ENCODE data around the gene PLA2G4C. TPM values are rescaled to one million over a fixed set of nuclear protein-coding genes. Genes with fewer than 3 reads are reported as not detected.

PLA2G4C gene
- total and polyA plus RNA-seq, 2 experiments from 2014 or later = 1.5 to 5.5 TPM

DNA sequence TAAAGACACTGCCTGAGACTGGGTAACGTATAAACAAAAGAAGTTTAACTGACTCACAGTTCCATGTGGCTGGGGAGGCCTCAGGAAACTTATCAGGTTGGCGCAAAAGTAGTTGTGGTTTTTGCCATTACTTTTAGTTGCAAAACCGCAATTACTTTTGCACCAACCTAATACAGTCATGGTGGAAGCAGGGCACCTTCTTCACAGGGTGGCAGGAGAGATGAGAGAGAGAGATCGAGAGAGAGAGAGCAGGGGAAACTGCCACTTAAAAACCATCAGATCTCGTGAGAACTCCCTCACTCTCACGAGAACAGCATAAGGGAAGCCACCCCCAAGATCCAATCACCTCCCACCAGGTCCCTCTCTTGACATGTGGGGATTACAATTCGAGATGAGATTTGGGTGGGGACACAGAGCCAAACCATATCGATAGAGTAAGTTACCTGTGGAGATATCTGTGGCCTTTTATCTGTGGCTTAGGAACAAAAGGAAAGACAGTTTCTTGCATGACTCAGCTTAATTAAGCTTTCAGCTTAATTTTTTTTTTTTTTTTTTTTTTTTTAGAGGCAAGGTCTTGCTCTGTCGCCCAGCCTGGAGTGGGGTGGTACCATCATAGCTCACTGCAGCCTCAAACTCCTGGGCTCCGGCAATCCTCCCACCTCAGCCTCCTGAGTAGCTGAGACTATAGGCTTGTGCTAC is 59.1 kb downstream of the PLA2G4C start:
- Histone ChIP-seq H3K4me3 (no peak overlapping the region), H3K36me3 (no peaks in the 10 kb centered on the region), H3K9me3 (ENCODE audit: low read depth) (no peaks in the 10 kb centered on the region), H3K27me3 (no peaks in the 10 kb centered on the region), H3K27ac (no peak overlapping the region), H3K4me1 (ENCODE audit: low read depth) (no peaks in the 10 kb centered on the region)
- DNase-seq (ENCODE audit: low read depth in 1 of 2, low spot score in 1 of 2) = no peak
- TF ChIP-seq, protein P1, sequence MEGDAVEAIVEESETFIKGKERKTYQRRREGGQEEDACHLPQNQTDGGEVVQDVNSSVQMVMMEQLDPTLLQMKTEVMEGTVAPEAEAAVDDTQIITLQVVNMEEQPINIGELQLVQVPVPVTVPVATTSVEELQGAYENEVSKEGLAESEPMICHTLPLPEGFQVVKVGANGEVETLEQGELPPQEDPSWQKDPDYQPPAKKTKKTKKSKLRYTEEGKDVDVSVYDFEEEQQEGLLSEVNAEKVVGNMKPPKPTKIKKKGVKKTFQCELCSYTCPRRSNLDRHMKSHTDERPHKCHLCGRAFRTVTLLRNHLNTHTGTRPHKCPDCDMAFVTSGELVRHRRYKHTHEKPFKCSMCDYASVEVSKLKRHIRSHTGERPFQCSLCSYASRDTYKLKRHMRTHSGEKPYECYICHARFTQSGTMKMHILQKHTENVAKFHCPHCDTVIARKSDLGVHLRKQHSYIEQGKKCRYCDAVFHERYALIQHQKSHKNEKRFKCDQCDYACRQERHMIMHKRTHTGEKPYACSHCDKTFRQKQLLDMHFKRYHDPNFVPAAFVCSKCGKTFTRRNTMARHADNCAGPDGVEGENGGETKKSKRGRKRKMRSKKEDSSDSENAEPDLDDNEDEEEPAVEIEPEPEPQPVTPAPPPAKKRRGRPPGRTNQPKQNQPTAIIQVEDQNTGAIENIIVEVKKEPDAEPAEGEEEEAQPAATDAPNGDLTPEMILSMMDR (IDR thresholded peaks at IDR 0.05; ENCODE audit: low read depth, low read length) = no peak

DNA sequence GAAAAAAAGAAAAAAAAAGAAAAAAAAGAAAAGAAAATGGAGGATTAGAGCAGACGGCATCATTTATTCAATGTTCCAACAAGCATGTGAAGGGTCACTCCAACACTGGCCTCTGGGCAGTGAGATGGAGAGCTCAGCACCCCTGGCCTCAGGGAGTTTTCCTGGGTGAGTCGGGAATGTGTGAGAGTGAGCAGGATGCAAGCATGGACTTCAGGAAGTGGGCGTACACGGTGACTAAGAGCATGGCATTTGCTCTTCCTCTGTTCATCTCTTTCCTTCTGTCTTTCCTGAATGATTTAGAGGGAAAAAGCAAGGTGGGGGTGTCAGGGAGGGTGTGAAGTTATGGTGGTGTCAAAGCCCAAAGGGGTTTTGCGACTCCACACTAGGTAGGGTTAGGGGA is 66.1 kb downstream of the PLA2G4C start:
- TF ChIP-seq, protein P1 (IDR thresholded peaks at IDR 0.05; ENCODE audit: low read depth, low read length) = no peak
- Histone ChIP-seq H3K4me1 (ENCODE audit: low read depth) (no peaks in the 10 kb centered on the region), H3K36me3 (no peaks in the 10 kb centered on the region), H3K27me3 (no peaks in the 10 kb centered on the region), H3K9me3 (ENCODE audit: low read depth) (no peaks in the 10 kb centered on the region), H3K4me3 (no peak overlapping the region), H3K27ac (no peak overlapping the region)
- DNase-seq (ENCODE audit: low read depth in 1 of 2, low spot score in 1 of 2) = no peak

DNA sequence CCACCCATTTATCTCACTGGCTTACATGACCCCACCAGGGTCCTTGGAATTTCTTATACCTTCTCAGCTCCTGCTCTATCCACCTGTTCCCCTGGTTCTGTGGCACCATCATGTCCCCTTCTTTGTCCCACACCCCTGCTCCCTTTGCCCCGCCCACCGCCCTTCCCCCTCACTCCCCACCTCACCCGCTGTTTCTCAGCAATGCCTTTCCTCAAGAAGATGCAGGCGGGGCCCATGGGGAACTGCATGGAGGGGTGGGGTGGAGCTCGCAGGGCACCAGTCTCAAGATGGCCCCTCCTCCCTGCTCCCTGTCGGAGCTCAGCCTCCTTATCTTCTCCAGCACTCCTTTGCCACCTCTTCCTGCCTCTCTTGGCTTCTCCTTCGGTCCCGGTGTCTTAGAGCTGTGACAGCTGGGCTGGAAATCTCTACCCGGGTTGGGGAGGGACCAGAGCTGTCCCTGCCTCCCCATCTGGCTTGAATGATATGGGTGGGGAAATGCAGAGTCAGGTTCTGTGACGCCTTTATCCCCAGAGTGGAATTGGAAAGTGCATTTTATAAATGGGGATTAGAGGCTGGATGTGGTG is 66.8 kb downstream of the PLA2G4C start, which contains the start of gene CABP5:
Gene CABP5, minus strand, starts transcription at position 405 of the 584 bp plus-strand sequence. Its CDS starts 157 bp downstream, at position 248.
- no peaks in the 10 kb centered on the region for H3K4me1 ChIP-seq (ENCODE audit: low read depth)
- H3K27me3 ChIP-seq = no peaks in the 10 kb centered on the region
- no peaks in the 10 kb centered on the region for H3K36me3 ChIP-seq
- H3K27ac ChIP-seq = no peak within 1 kb of the TSS
- no peak for DNase-seq (ENCODE audit: low read depth in 1 of 2, low spot score in 1 of 2)
- TF ChIP-seq, protein P1 (IDR thresholded peaks at IDR 0.05; ENCODE audit: low read depth, low read length) = no peak
- H3K9me3 ChIP-seq (ENCODE audit: low read depth) = no peaks in the 10 kb centered on the region
- no peak within 1 kb of the TSS for H3K4me3 ChIP-seq

DNA sequence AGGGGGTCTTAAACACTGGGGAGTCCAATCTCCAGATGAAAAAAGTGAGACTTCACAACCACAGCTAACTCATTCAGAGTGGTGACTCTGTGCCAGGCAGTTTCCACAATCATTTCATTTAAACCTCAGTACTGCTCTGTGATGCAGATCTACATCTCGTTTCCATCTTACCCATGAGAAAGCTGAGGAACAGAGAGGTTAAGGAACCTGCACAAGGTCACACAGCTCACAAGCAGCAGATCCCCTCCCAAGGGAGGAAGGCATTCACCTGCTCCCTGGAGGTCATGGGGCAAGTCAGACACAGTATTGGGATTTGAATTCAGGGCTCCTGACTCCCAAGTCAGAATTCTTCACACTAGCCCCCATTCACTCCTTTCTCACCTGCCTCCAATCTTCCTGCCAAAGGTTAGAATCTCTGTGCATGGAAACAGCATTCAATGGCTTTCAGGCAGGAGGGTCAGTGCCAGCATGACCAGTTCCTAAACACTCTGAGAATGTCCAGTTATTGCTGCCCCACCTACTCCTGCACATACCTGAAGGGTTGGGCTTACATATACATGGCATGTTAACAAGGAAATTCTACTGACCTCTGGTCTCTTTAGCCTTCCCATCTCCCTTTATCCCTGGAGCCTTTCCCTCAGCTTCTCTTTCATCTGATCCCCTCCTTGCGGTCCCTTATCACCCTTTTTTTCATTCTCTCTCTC is 68.6 kb downstream of the PLA2G4C start:
- TF ChIP-seq, protein P1 (IDR thresholded peaks at IDR 0.05; ENCODE audit: low read depth, low read length) = no peak
- no peaks in the 10 kb centered on the region for H3K36me3 ChIP-seq
- no peak overlapping the region for H3K4me3 ChIP-seq
- no peaks in the 10 kb centered on the region for H3K27me3 ChIP-seq
- H3K4me1 ChIP-seq (ENCODE audit: low read depth) = no peaks in the 10 kb centered on the region
- no peaks in the 10 kb centered on the region for H3K9me3 ChIP-seq (ENCODE audit: low read depth)
- H3K27ac ChIP-seq = no peak overlapping the region
- no peak for DNase-seq (ENCODE audit: low read depth in 1 of 2, low spot score in 1 of 2)

DNA sequence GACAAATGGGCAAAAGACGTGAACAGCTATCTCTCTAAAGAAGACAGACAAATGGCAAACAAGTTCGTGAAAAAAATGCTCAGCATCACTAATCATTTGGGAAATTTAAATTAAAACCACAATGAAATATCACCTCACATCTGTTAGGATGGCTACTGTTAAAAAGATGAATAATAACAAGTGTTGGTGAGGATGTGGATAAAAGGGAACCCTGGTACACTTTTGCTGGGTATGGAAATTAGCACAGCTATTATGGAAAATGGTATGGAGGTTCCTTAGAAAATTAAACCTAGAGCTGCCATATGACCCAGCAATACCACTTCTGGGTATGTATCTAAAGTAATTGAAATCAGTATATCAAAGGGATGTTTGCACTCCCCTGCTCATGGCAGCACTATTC is 73.9 kb downstream of the PLA2G4C start:
- Histone ChIP-seq H3K4me3 (no peak overlapping the region), H3K27me3 (no peaks in the 10 kb centered on the region), H3K4me1 (ENCODE audit: low read depth) (no peaks in the 10 kb centered on the region), H3K36me3 (no peaks in the 10 kb centered on the region), H3K9me3 (ENCODE audit: low read depth) (no peaks in the 10 kb centered on the region), H3K27ac (no peak overlapping the region)
- DNase-seq (ENCODE audit: low read depth in 1 of 2, low spot score in 1 of 2) = no peak
- TF ChIP-seq, protein P1 (IDR thresholded peaks at IDR 0.05; ENCODE audit: low read depth, low read length) = no peak

Measured in cardiac muscle cell (in vitro differentiated cells and primary cell).